MG63 (cell line): ENCODE measurements around the gene FBXO28. TPM values are rescaled to one million over a fixed set of nuclear protein-coding genes. Genes with fewer than 3 reads are reported as not detected.

ENCODE experiments used
- DNase-seq: peaks from one replicate; pipeline ENCODE4 v3.0.0-alpha.2; 2020
- H3K27me3 ChIP-seq: fragments of 250-450 bp; sonication (Bioruptor Pico); 2 replicates; pipeline ENCODE4 v1.5.1; 2020; ENCODE audit warnings: mild to moderate bottlenecking, moderate library complexity
- H3K36me3 ChIP-seq: fragments of 250-450 bp; sonication (Bioruptor Pico); 2 replicates; pipeline ENCODE4 v1.5.1; 2020; ENCODE audit warnings: mild to moderate bottlenecking, moderate library complexity
- H3K4me3 ChIP-seq: fragments of 250-450 bp; sonication (Bioruptor Pico); 2 replicates; pipeline ENCODE4 v1.5.1; 2020; ENCODE audit warnings: mild to moderate bottlenecking, moderate library complexity
- H3K9me3 ChIP-seq: fragments of 250-450 bp; sonication (Bioruptor Pico); 2 replicates; pipeline ENCODE4 v1.5.1; 2020; ENCODE audit warnings: mild to moderate bottlenecking, moderate library complexity
- total RNA-seq: library from RNA; depleted of rRNA; stranded (reverse); fragments of >200 nt; shearing (Covaris generic); gene quantifications from 2 replicates; pipeline ENCODE4 v1.2.3, GENCODE V29; 2014; ENCODE audit warnings: low replicate concordance

Gene FBXO28
- total RNA-seq, 1 experiment from 2014 or later = 34.1 TPM

GRCh38 chr1:224087286-224087794 lies 26.6 kb upstream of the FBXO28 start:
- Histone ChIP-seq H3K9me3 (no peaks in the 10 kb centered on the region), H3K4me3 (no peak overlapping the region), H3K27me3 (peaks cover 10% of the 10 kb centered on the region), H3K36me3 (no peaks in the 10 kb centered on the region)
- DNase-seq = no peak

DNA sequence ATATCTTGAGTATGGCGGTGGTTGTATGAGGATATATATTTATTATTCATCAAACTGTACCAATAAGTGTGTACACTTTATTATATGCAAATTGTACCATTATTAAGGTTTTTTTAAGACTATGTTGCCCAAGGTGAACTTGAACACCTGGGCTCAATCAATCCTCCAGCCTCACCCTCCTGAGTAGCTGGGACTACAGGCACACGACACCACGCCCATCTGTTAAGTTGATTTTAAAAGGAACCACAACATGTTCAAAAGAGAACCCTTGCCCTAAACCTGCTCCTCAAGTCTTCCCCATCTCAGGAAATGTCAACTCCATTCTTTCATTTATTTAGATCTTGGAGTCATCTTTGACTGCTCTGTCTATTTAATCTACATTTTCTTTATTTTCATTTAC lies 24.3 kb upstream of the FBXO28 start:
- Histone ChIP-seq H3K9me3 (no peaks in the 10 kb centered on the region), H3K36me3 (no peaks in the 10 kb centered on the region), H3K4me3 (no peak overlapping the region), H3K27me3 (peaks cover 10% of the 10 kb centered on the region)
- DNase-seq = no peak

DNA sequence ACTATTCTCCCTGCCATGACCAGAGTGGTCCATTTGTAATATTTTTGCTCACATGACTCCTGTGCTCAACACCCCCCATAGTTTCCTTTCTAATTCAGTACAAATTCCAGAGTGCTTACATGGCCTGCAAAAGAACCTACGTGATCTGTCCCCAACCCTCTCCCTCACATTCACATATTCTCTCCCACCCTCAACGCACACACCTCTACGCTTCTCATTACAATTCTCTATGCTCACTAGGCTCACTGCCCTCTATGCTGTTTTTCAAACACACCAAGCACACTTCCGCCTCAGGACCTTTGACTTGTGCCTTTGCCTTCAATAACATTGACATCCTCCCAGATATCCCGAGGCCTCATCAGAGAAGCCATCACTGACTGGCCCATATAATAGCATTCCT lies 23.8 kb upstream of the FBXO28 start:
- Histone ChIP-seq H3K9me3 (no peaks in the 10 kb centered on the region), H3K4me3 (no peak overlapping the region), H3K27me3 (peaks cover 11% of the 10 kb centered on the region), H3K36me3 (no peaks in the 10 kb centered on the region)
- no peak for DNase-seq

- H3K9me3 ChIP-seq = no peaks in the 10 kb centered on the region
- no peak overlapping the region for H3K4me3 ChIP-seq
- H3K36me3 ChIP-seq = no peaks in the 10 kb centered on the region
- H3K27me3 ChIP-seq = peaks cover 9% of the 10 kb centered on the region
- no peak for DNase-seq
Observed at GRCh38 chr1:224092111-224092510, 21.8 kb upstream of the FBXO28 start.

GRCh38 chr1:224092601-224093000 lies 21.3 kb upstream of the FBXO28 start:
- no peak overlapping the region for H3K4me3 ChIP-seq
- no peaks in the 10 kb centered on the region for H3K9me3 ChIP-seq
- no peak for DNase-seq
- no peaks in the 10 kb centered on the region for H3K36me3 ChIP-seq
- H3K27me3 ChIP-seq = peaks cover 9% of the 10 kb centered on the region

GRCh38 chr1:224095339-224095738 lies 18.6 kb upstream of the FBXO28 start:
- H3K36me3 ChIP-seq = no peaks in the 10 kb centered on the region
- peaks cover 23% of the 10 kb centered on the region for H3K27me3 ChIP-seq
- DNase-seq = no peak
- H3K9me3 ChIP-seq = no peaks in the 10 kb centered on the region
- H3K4me3 ChIP-seq = no peak overlapping the region

GRCh38 chr1:224095867-224096266 lies 18.0 kb upstream of the FBXO28 start:
- Histone ChIP-seq H3K4me3 (no peak overlapping the region), H3K9me3 (no peaks in the 10 kb centered on the region), H3K36me3 (no peaks in the 10 kb centered on the region), H3K27me3 (peaks cover 23% of the 10 kb centered on the region)
- no peak for DNase-seq

GRCh38 chr1:224096773-224097172 lies 17.1 kb upstream of the FBXO28 start:
- H3K36me3 ChIP-seq = no peaks in the 10 kb centered on the region
- H3K4me3 ChIP-seq = no peak overlapping the region
- peaks cover 23% of the 10 kb centered on the region for H3K27me3 ChIP-seq
- no peaks in the 10 kb centered on the region for H3K9me3 ChIP-seq
- no peak for DNase-seq

DNA sequence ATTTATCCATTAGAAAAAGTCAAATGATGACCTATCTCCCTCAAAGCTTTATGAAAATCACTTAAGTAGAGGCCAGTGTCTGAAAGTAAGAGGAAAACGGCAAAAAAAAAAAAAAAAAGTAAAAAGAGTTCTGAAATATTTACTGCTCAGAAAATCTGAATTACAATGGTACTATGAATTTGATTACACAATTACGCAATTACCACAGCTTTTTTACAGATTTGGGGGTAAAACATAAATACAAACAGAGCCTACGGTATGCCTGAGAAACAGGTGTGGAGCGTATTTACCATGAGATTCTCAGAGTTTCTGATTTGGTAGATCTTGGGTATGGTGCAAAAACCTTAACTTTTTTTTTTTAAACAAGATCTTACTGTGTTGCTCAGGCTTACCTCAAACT lies 15.9 kb upstream of the FBXO28 start:
- Histone ChIP-seq H3K27me3 (peaks cover 25% of the 10 kb centered on the region), H3K4me3 (no peak overlapping the region), H3K36me3 (no peaks in the 10 kb centered on the region), H3K9me3 (no peaks in the 10 kb centered on the region)
- DNase-seq = no peak

- peak; percentile 46 for DNase-seq
- Histone ChIP-seq H3K4me3 (no peak overlapping the region), H3K9me3 (peaks cover 2% of the 10 kb centered on the region; the same call in 1 of the 2 replicates), H3K27me3 (peaks cover 15% of the 10 kb centered on the region), H3K36me3 (no peaks in the 10 kb centered on the region)
Observed at GRCh38 chr1:224106568-224107281, 7.2 kb upstream of the FBXO28 start.

GRCh38 chr1:224107282-224107625 lies 6.7 kb upstream of the FBXO28 start:
- DNase-seq = no peak
- H3K4me3 ChIP-seq = no peak overlapping the region
- peaks cover 15% of the 10 kb centered on the region for H3K27me3 ChIP-seq
- no peaks in the 10 kb centered on the region for H3K36me3 ChIP-seq
- peaks cover 2% of the 10 kb centered on the region; the same call in 1 of the 2 replicates for H3K9me3 ChIP-seq

DNA sequence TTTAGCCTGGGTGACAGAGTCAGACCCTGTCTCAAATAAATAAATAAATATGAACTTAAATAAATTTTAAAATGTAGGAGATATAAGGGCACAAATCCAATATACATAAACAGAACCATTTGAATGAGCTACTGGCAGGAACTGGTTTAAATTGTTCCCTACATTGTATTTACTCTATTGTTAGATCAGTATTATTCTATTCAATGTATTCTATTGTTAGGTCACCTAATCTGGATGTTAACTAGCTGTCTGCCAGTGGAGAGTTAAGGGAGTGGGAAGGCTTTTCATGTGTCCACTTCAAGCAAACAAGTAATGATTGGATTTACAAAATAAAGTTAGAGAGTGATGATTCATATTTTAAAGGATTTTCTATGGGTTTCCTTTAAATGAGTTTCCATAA lies 4.9 kb upstream of the FBXO28 start:
- no peak for DNase-seq
- Histone ChIP-seq H3K27me3 (peaks cover 13% of the 10 kb centered on the region), H3K4me3 (no peak overlapping the region), H3K9me3 (peaks cover 2% of the 10 kb centered on the region; the same call in 1 of the 2 replicates), H3K36me3 (no peaks in the 10 kb centered on the region)

GRCh38 chr1:224109981-224110380 lies 3.9 kb upstream of the FBXO28 start:
- no peak for DNase-seq
- H3K27me3 ChIP-seq = peaks cover 3% of the 10 kb centered on the region
- H3K36me3 ChIP-seq = no peaks in the 10 kb centered on the region
- peaks cover 2% of the 10 kb centered on the region; the same call in 1 of the 2 replicates for H3K9me3 ChIP-seq
- H3K4me3 ChIP-seq = no peak overlapping the region

- peaks cover 7% of the 10 kb centered on the region for H3K36me3 ChIP-seq
- peaks cover 2% of the 10 kb centered on the region; the same call in 1 of the 2 replicates for H3K9me3 ChIP-seq
- H3K4me3 ChIP-seq = no peak overlapping the region; the same call in 1 of the 2 replicates
- no peak for DNase-seq
- H3K27me3 ChIP-seq = no peaks in the 10 kb centered on the region; the same call in 1 of the 2 replicates
Observed at GRCh38 chr1:224113005-224113404, 906 bp upstream of the FBXO28 start.

GRCh38 chr1:224113545-224113917 lies 380 bp upstream of the FBXO28 start:
- Histone ChIP-seq H3K36me3 (peaks cover 10% of the 10 kb centered on the region), H3K4me3 (peak overlapping the region; percentile 95), H3K9me3 (no peaks in the 10 kb centered on the region), H3K27me3 (no peaks in the 10 kb centered on the region; the same call in 1 of the 2 replicates)
- DNase-seq = no peak

GRCh38 chr1:224114787-224115175 lies 870 bp downstream of the FBXO28 start:
- peak overlapping the region; percentile 95 for H3K4me3 ChIP-seq
- H3K27me3 ChIP-seq = no peaks in the 10 kb centered on the region; the same call in 1 of the 2 replicates
- no peaks in the 10 kb centered on the region for H3K9me3 ChIP-seq
- H3K36me3 ChIP-seq = peaks cover 18% of the 10 kb centered on the region
- DNase-seq = no peak

DNA sequence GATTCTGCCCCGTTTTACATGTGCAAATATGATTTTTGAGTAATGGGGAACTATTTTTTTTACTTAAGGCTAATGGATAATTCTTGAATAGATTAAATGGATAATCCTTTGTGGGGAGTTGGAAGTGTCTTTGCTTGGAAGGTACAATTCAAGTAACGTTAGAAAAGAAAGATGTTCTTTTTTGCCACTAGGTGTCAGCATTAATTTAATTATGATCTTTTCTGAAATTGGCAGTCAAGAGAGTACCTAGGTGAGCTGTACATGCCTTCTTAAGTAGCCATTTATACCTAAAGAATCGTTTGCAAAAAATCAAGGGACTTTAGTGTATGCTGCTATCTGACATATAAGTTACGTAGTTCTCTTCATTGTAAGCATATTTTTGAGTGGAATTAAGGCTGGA lies 2.2 kb downstream of the FBXO28 start:
- Histone ChIP-seq H3K4me3 (peak overlapping the region; percentile 95), H3K36me3 (peaks cover 21% of the 10 kb centered on the region), H3K9me3 (no peaks in the 10 kb centered on the region), H3K27me3 (no peaks in the 10 kb centered on the region)
- no peak for DNase-seq

GRCh38 chr1:224118688-224119087 lies 4.8 kb downstream of the FBXO28 start:
- H3K27me3 ChIP-seq = no peaks in the 10 kb centered on the region
- H3K4me3 ChIP-seq = no peak overlapping the region
- no peak for DNase-seq
- H3K9me3 ChIP-seq = no peaks in the 10 kb centered on the region
- H3K36me3 ChIP-seq = peaks cover 21% of the 10 kb centered on the region
